ENCODE measurements around the gene LRRC7. TPM values are rescaled to one million over a fixed set of nuclear protein-coding genes. Genes with fewer than 3 reads are reported as not detected.

The LRRC7 gene
- total RNA-seq, 3 donors from 2014 or later, result 0.46 to 1.2 (median 1.0) TPM

GRCh38 chr1:70103770-70104169, 536.0 kb downstream of the LRRC7 start:
- H3K36me3 ChIP-seq (ENCODE audit: low read depth), result no peaks in the 10 kb centered on the region
- intact Hi-C loops (cut with DNase I, micrococcal nuclease), result no loop called here
- DNase-seq (no peak), ATAC-seq (no peak)
- H3K4me3 ChIP-seq, result no peak overlapping the region
- TF ChIP-seq CTCF (IDR thresholded peaks at IDR 0.05), result no peak
- H3K4me1 ChIP-seq (ENCODE audit: low read depth), result no peaks in the 10 kb centered on the region
- H3K9me3 ChIP-seq, result no peaks in the 10 kb centered on the region

- no peak for TF ChIP-seq CTCF (IDR thresholded peaks at IDR 0.05)
- H3K36me3 ChIP-seq (ENCODE audit: low read depth), result no peaks in the 10 kb centered on the region
- no peaks in the 10 kb centered on the region for H3K9me3 ChIP-seq
- DNase-seq, result no peak
- ATAC-seq, result no peak
- no peak overlapping the region for H3K4me3 ChIP-seq
- H3K4me1 ChIP-seq (ENCODE audit: low read depth), result no peaks in the 10 kb centered on the region
- intact Hi-C loops (cut with DNase I, micrococcal nuclease), result no loop called here
Measured at GRCh38 chr1:70109241-70109640, 541.5 kb downstream of the LRRC7 start.

- no peak for TF ChIP-seq CTCF (IDR thresholded peaks at IDR 0.05)
- Histone ChIP-seq H3K9me3 (no peaks in the 10 kb centered on the region), H3K36me3 (ENCODE audit: low read depth) (no peaks in the 10 kb centered on the region), H3K4me3 (no peak overlapping the region), H3K4me1 (ENCODE audit: low read depth) (no peaks in the 10 kb centered on the region)
- intact Hi-C loops (cut with DNase I, micrococcal nuclease), result no loop called here
- no peak for DNase-seq
- ATAC-seq, result no peak
Measured at GRCh38 chr1:70112838-70113237, 545.1 kb downstream of the LRRC7 start.

GRCh38 chr1:70115315-70115714, 547.6 kb downstream of the LRRC7 start:
- ATAC-seq, result no peak
- H3K36me3 ChIP-seq (ENCODE audit: low read depth), result no peaks in the 10 kb centered on the region
- H3K4me1 ChIP-seq (ENCODE audit: low read depth), result no peaks in the 10 kb centered on the region
- DNase-seq, result no peak
- no peak for TF ChIP-seq CTCF (IDR thresholded peaks at IDR 0.05)
- no peaks in the 10 kb centered on the region for H3K9me3 ChIP-seq
- intact Hi-C loops (cut with DNase I, micrococcal nuclease), result no loop called here
- H3K4me3 ChIP-seq, result no peak overlapping the region

- Histone ChIP-seq H3K9me3 (no peaks in the 10 kb centered on the region), H3K4me3 (no peak overlapping the region), H3K36me3 (ENCODE audit: low read depth) (no peaks in the 10 kb centered on the region), H3K4me1 (ENCODE audit: low read depth) (no peaks in the 10 kb centered on the region)
- ATAC-seq (no peak), DNase-seq (no peak)
- TF ChIP-seq CTCF (IDR thresholded peaks at IDR 0.05), result no peak
- intact Hi-C loops (cut with DNase I, micrococcal nuclease), result no loop called here
Measured at GRCh38 chr1:70117046-70117445, 549.3 kb downstream of the LRRC7 start.

- TF ChIP-seq CTCF (IDR thresholded peaks at IDR 0.05), result no peak
- no peak for DNase-seq
- intact Hi-C loops (cut with DNase I, micrococcal nuclease), result loop anchor here in 1 of 2 donors (5.0 kb wide), 1 partner anchor 378 kb away; no protein-coding TSS in a partner anchor
- H3K36me3 ChIP-seq (ENCODE audit: low read depth), result no peaks in the 10 kb centered on the region
- ATAC-seq, result no peak
- no peak overlapping the region for H3K4me3 ChIP-seq
- no peaks in the 10 kb centered on the region for H3K4me1 ChIP-seq (ENCODE audit: low read depth)
- no peaks in the 10 kb centered on the region for H3K9me3 ChIP-seq
Measured at GRCh38 chr1:70134148-70134547, 566.4 kb downstream of the LRRC7 start.
